Ureter (tissue), 1 donor: ENCODE results near the gene PRR15L. TPM values are rescaled to one million over a fixed set of nuclear protein-coding genes. Genes with fewer than 3 reads are reported as not detected.
A peak's percentile ranks its signal among the peaks of the same experiment; 100 is the strongest.

Source experiments
- DNase-seq: peaks from one replicate; pipeline ENCODE4 v3.0.0-alpha.2; 2020; ENCODE audit warnings: low spot score
- total RNA-seq: library from RNA; stranded (reverse); gene quantifications from one replicate; pipeline ENCODE4 v1.2.4, GENCODE V29; 2023
- donor health status: DM: yes; HTN: yes; CAD: no.

The PRR15L gene
- total RNA-seq, 1 donor from 2014 or later, result 12.2 TPM

DNA sequence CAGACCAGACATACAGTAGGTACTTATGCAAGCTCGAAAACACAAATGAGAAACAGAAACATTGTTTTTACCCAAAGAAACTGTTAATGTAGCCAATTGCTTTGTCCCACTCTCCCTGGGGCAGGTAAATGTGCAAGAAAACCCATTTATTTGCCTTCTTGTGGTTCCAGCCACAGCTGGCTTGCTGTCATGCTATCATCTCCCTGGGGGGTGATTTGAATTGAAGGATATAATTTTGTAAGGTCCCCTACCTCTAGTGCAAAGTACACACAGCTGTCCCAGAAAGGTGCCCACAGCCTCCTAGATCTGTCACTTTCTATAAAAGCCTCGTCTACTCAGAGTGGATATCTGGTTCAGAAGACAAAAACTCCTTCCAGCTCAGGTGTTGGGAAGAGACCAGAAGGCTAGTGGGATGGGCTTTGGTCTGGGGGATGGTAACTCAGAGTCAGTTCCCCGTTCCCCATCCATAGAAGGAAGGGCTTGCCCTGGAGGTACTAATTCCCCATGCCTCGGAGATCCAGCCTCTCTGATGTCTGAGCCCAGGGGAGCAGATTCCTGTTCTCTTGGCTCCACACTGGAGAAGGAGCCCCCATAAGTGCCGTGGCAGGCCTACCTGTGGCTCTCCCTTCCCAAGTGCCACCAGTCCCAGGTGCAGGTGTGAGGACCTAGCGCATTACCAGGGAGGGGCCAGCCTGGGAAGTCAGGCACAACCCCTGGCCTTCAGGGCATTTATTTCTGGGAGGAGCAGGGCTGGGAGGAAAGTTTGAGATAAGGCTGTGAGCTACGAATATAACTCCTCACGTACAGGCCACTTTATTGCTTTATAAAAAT is 2.4 kb upstream of the PRR15L start:
- no peak for DNase-seq

DNA sequence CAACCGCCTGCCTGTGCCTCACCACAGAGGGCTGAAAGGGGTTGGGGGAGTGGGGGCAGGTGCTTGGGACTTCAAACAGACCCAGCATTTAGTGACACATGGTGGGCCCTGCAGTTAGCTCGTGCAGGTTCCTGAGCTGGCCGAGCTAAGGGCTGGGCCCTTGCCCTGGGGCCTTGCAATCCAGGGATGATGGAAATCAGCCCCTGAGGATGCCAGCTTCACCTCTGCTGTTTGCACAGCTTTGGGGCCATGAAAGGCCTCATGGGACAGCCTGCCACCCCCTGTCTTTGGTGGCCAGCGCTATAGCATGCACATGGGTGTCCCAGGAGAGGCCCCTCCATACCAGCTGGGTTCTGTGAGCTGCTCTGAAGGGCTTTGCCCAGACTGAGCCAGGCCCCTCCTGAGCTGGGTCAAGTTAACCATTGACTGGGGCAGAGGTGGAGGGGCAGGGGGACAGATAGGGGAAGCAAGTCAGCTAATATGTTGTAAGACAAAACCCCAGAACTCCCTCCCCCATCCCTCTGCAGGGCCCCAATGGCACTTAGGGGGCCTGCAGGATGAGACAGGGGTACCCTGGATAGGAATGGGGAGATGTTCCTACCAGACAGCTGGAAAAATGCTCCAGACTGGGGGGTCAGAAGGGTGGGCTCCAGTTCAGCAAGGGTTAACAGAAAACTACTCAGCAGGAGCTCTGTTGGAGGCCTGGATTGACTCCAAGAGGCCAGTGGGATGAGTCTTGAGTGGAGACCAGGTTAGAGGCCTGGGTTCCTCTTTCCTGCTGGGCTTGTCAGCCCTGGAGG is 692 bp downstream of the PRR15L start:
- no peak for DNase-seq

DNA sequence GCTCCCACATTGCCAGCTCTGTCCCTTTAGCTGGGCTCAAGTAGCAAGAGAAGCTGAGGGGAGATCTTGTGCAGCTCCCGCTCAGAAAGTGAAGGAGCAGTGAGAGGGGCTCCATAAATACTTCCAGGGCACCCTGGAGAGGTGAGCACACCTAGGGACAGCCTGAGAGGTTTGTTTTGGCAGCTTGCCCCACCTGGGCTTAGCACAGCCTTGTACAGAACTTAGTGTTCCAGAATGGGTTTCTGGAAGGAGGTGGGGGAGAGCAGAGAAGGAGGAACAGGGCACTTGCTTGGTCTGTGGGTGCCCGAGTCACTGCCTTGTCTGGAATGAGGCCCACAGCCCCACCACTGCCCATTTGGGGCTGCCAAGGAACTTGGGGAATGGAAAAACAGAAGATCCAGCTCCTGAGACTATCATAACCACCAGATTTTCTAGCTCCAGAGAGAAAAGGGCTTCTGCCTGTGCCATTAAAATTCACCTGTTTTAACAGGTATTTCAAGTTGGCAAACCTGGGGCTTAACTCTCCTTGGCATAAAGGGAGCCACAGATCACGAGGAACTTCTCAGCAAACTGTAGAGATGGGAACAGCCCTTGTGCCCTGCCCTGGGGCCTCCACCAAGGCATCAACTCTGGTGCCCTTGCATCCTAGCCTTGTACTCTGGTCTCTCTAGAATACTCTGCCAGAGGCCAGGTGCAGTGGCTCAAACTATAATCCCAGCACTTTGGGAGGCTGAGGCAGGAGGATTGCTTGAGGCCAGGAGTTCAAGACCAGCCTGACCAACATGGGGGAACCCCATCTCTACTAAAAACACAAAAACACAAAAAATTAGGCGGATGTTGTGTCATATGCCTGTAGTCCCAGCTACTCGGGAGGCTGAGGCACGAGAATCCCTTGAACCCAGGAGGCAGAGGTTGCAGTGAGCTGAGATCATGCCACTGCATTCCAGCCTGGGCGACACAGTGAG is 1.9 kb downstream of the PRR15L start:
- DNase-seq, result no peak

DNA sequence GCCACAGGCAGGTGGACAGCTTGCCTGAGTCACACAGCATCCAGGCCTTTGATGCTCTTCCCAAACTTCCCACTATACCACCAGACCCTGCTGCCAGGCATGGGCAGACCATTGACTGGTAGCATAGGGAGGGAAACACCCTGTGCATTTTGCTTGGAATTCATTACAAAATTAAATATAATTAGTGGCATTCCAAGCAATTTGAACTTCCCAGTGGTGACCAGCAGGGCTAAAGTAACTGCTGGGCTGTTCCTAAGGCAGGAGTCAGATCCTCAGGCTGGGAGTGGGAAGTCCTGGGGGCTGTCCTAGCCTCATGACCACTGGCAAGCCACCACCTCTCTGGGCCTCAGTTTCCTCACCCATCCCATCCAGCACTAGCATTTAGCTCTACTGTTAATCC is 3.8 kb downstream of the PRR15L start:
- DNase-seq, result no peak

DNA sequence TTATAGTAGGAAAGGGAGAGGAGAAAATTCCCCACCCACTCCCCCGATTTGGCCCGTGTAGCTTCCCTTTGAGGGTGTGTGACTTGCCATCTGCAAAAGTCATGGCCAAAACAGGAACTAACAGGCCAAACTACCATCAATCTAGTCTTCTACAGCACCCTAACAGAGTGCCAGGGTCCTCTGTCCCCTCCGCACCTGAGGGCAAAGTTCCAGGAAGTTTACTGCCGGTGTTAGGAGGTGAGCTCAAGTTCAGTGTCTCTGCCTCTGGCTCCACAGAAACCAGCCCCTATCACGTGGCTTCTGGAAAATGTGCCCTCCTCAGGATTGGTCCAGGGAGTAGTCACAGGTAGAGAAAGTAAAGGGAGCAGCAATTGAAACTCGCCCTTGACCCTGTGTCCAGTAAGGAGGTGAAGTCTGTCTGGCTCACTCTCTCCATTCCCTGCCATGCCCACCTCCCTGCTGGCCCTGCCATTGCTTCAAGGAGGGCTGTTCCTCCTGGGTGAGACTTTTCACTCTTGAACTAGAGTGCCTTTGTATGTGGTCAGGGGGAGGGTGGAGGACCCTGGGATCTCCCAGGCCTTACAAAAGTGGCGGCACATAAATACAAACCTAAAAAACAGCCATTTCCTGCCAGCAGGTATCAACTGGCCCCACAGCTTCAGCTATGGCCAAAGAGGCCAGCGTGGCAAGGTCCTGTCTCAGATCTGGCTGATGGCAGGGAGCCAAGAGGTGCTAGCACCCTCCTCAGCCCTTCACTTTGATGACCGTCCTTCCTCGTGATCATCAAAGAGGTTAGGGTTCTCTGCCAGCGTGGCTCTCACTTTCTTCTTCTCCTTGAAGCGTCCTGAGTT is 5.3 kb downstream of the PRR15L start:
- DNase-seq, result no peak

DNA sequence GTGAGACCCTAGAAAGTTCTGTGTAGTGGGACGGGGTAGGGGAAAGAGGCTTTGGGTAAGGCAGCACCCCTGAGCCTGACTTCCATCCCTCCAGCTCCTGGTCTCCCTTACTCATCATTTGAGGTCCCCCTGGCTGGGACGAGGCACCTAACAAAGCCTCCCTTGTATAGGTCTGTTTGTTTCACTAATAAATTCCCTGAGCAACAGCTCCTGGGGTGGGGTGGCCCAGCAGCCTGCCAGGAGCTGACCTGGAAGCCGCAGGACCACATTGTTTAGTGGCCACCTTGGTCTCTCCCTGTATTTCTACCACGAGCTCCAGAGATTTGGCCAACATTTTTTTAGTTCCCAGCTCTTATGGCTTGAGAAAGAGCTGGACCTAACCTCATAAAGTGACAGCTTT is 7.2 kb downstream of the PRR15L start:
- no peak for DNase-seq

DNA sequence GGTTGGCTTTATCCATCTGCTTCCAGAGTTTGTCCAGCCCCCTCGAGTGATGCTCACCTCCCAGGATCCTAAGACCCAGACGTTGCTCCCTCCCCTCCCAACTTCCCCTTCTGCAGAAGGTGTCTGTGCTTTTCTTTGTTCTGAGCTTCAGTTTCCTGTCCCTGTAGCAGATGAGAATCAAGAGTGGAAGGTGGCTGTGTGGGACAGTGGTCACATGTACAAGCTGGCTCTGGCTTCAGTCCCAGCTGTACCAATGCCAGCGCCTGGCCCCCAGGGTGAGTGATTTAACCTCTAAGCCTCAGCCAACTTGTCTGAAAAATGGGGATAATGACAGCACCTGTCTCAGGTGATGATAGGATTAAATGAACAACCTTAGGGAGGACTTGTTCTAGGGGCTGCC is 7.7 kb downstream of the PRR15L start:
- no peak for DNase-seq

DNA sequence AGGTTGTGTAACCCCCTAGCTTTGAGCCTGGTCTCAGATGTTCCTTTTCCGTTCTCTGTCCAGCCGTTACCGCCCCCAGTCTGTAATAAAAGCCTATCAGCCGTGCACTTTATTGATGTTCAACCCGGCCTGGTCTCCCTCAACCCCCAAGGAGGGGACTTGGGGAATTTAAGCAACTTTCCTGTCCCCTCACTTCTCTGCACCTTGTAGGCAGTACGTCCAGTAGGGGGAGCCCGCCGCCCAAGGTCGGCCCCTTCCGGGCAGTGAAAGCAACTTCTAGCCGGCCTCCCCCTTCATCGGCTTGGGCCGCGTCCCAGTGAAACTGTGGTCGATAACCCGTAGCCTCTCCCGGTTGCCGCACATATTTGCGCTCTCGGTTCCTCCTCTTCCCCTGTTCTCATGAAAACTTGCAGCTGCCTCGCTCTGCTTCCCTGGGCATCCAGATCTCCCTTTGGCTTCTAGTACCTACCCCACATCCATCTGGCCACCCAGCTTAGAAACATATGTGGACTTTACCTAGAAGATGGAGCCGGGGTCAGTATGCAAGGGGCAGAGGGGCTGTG is 8.4 kb downstream of the PRR15L start:
- peak; percentile 93 for DNase-seq

DNA sequence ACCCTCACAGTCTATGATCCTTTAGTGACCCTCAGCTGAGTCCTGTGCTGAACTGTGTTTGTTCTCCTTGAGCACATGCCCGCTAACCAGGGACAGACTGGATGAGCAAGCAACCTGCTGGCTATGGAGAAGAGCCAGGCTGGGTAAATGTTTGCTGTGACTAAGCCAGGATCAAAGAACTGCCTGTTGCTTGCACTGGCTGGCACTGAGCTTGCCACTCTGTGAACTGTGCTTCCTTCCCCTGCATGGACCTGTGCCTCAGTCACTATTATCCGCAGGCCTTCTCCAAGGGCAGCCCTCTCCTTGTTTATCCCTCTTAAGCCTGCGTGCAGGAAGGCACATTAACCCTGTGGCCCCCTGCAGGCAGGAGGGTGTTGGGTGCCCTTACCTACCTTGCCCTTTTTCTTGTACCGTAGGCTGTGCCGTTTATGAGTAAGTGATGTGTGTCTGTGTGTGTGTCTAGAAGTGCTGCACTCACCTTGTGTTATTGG is 8.9 kb downstream of the PRR15L start:
- no peak for DNase-seq

DNA sequence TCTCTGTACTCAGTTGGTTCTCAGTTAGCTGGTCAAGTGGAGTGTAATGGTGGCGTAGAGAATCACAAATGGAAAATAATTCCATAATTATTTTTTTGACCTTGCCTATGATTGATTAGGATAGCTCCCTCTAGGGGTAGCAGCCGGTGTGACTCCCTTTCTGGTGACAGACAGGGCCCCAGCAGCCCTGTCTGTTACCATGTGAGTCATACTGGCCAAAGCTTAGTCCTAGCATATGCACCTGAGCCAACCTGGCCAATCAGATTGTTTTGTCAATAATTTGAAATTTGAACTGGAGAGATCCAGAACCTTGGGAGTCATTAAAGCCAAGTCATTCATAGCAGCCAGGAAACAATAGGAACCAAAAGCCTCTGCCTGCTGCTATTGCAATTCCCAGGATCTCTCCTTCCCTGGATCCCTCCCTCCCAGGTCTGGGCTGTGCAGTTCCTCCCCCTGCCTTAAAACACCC is 10.7 kb downstream of the PRR15L start:
- DNase-seq, result peak; percentile 79

DNA sequence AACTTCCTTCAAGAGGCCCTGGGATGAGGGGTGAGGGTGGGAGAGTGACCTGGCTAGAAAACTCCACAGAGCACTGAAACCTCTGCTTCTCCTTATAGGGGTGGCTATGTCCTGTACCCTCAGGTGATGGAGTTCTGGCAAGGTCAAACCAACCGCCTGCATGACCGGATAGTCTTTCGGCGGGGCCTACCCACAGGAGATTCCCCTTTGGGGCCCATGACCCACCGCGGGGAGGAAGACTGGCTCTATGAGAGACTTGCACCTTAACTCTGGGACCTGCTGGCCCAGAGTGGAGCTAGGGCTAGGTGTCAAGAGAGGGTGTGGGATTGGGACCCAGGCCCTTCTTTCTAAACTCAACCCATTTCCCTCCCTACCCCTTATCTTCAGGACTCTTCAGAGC is 11.2 kb downstream of the PRR15L start:
- no peak for DNase-seq

DNA sequence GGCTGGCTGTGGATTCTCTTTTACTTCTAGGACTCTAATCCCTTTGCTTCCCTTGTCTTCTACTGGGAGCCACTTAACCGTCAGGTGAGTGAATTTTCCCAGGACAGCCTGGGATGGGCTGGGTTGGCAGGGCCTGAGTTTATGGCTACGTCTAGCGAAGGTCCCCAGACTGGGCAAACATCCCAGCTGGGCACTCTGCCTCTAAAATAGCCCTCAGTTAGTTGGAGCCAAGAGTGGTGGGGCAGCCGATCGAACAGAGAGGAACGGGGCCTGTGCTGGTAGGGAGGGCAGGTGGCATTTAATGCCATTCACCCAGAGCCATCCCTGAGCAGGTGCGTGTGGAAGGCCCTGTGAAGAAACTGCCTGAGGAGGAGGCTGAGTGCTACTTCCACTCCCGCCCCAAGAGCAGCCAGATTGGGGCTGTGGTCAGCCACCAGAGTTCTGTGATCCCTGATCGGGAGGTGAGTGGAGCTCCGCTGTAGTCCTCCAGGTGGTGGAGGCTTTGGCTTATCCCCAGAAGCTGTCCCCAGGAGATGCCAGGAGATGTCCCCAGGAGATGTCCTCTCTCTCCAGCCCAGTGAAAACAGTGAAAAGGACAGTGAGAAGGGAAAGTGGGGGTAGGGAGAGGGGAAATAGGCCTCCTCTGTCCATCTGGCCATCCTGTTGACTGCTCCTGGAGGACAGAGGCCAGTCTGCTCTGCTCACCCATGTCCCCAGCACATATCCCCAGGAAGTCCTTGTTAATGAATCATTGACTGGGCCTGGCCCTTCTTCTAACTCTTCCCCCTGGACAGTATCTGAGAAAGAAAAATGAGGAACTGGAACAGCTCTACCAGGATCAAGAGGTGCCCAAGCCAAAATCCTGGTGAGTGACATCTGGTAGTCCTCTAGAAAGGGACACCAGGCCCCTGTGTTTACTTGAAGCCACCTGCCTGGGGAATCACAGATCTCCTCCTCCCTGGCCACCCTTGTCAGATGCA is 11.9 kb downstream of the PRR15L start:
- DNase-seq, result no peak

DNA sequence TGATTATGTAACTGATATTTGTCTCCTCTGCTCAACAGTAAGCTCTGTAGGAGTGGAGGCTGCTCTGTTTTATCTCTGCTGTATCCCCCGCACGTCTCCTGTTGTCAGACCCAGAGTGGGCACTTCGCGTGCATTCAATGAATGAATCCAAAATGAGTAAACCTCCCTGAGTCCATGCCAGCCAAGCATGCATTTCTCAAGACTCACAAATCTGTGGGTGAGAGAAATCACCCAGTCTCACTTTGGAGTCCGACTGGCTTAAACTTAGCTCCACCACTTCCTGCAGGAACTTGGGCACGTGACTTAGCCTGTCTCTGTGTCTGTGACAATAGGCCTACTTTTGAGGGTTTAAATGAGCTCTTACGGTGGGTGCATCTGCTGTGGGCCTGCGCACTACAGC is 12.6 kb downstream of the PRR15L start:
- DNase-seq, result no peak

DNA sequence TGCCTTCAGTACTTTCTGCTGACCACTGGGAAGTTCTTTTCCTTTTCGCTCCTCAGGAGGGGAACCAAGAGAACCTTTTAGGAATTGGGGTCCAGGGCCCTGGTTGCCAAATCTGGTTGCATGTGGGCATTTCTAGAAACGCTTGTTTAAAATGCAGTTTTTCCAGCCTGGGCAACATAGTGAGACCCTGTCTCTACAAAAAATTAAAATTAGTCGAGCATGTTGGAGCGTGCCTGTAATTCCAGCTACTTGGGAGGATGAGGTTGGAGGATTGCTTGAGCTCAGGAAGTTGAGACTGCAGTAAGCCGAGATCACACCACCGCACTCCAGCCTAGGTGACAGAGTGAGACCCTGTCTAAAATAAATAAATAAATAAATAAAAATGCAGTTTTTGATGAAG is 15.1 kb downstream of the PRR15L start:
- DNase-seq, result no peak

DNA sequence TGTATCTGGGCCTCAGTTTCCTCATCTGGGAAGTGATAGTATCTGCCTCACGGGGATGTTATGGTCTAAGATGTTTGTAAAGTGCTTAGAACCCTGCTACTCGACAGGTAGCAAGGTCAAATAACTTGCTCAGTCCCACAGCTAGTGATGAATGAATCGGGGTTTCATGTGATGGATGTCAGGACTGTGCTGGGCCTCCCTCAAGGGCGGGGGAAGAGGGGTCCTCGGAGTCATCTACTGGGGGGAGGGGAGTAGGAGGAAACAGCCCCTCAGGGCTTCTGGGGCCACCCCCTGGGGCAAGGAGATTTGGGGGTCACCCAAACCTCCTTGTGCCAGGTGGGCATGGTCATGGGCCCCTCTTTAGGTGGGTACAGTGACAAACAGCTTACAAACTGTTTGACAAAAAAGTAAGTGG is 15.6 kb downstream of the PRR15L start:
- DNase-seq, result no peak

DNA sequence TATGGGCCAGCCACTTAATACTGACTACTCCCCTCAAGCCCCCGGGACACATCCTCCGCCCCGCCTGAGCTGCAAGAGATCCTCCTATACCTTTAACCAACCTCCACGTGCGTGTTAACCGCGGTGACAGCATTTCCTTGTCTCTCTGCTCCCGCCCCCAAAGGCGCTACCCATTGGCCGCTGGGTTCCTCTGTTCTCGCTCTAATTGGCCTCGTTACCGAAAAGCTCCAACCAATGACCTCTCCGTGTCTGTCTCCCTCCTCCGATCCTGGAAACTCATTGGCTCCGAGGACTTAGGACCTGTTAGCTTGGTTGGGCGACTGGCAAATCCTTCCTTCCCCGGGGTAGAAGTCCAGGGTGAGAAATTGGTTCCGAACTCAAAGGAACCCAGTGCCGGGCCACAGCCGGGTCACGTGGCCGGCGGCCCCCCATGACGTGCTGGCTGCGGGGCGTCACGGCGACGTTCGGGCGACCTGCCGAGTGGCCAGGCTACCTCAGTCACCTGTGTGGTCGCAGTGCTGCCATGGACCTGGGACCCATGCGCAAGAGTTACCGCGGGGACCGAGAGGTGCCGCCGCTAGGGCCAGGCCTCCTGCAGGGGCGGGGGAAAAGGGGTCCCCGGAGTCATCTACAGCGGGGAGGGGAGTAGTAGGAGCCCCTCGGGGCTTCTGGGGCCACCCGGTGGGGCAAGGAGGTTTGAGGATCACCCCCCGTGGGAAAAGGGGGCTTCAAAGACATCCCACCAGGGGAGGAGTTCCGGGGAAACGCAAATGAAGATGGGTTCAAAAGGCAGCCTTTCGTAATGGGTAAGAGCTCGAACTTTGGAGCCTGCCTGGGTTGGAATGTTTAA is 16.2 kb downstream of the PRR15L start, which contains the start of gene PNPO:
PNPO (plus strand) TSS at position 326 of the 850 bp plus-strand sequence; CDS start at position 431, 105 bp downstream.
- DNase-seq, result peak; percentile 97

DNA sequence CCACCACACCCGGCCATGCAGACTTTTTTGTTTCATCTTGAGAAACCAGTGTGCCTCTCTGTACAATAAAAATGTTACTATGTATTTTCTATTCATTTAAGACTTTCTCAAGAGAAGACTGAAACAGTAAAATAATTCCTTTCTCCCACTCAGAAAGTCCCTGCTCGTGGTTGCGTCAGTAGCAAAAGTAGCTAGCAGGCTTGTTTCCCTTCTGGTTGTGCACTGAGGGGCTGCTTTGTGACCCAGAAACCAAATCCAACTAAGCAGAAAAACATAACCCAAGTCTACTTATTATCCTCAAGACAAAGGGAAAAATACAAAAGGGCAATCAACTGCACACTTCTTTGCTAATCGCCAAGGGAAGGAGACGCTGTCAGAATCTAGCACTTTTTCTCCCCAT is 19.7 kb downstream of the PRR15L start:
- no peak for DNase-seq

DNA sequence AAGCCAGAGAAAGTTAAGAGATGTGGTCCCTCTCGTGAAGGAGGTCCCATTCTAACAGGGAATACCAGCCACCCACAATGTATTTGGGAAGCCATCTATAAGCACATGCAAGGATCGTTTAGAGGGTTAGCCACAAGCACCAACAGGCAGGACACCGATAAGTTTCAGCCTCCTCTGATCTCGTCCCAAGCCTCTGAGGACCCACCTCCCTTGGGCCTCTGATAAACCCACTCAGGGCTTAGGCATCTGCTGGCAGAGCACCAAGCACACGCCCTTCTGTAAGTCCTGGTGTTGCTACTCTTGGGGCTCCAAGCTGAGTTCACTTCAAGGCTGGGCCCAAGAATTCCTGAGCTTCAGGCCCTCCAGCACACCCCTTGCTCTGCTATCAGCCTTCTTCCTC is 21.7 kb downstream of the PRR15L start:
- DNase-seq, result no peak
